HEK293T (cell line): Measurements from ENCODE around the gene FBXO33.

Experiments
- ARNT ChIP-seq: fragments of 450-650 bp; IDR thresholded peaks from 2 replicates; pipeline ENCODE4 v1.6.1; 2017; ENCODE audit warnings: mild to moderate bottlenecking
- BHLHE40 ChIP-seq: fragments of 450-650 bp; IDR thresholded peaks from 2 replicates; pipeline ENCODE4 v1.6.1; 2016; ENCODE audit warnings: mild to moderate bottlenecking, moderate library complexity, borderline replicate concordance
- CTBP1 ChIP-seq: fragments of 450-650 bp; IDR thresholded peaks from 2 replicates; pipeline ENCODE4 v1.6.1; 2016; ENCODE audit warnings: borderline replicate concordance
- ELF4 ChIP-seq: fragments of 450-650 bp; IDR thresholded peaks from 2 replicates; pipeline ENCODE4 v1.6.1; 2017; ENCODE audit warnings: antibody characterized with exemption
- FOXM1 ChIP-seq: fragments of 450-650 bp; IDR thresholded peaks from 2 replicates; pipeline ENCODE4 v1.6.1; 2017; ENCODE audit warnings: mild to moderate bottlenecking, borderline replicate concordance
- HDGF ChIP-seq: fragments of 450-650 bp; IDR thresholded peaks from 2 replicates; pipeline ENCODE4 v1.6.1; 2017; ENCODE audit warnings: antibody characterized with exemption, borderline replicate concordance
- LEF1 ChIP-seq: fragments of 450-650 bp; IDR thresholded peaks from 2 replicates; pipeline ENCODE4 v1.6.1; 2017; ENCODE audit warnings: mild to moderate bottlenecking, borderline replicate concordance
- SP1 ChIP-seq: fragments of 450-650 bp; IDR thresholded peaks from 2 replicates; pipeline ENCODE4 v1.6.1; 2017
- SUZ12 ChIP-seq: fragments of 450-650 bp; IDR thresholded peaks from 2 replicates; pipeline ENCODE4 v1.6.1; 2016; ENCODE audit warnings: mild to moderate bottlenecking
- TARDBP ChIP-seq: fragments of 450-650 bp; IDR thresholded peaks from 2 replicates; pipeline ENCODE4 v1.6.1; 2016
- ZNF384 ChIP-seq: fragments of 450-650 bp; IDR thresholded peaks from 2 replicates; pipeline ENCODE4 v1.6.1; 2016
- TF ChIP-seq, protein P1 (sequence below): fragments of 450-650 bp; IDR thresholded peaks from 2 replicates; pipeline ENCODE4 v1.6.1; 2016

DNA sequence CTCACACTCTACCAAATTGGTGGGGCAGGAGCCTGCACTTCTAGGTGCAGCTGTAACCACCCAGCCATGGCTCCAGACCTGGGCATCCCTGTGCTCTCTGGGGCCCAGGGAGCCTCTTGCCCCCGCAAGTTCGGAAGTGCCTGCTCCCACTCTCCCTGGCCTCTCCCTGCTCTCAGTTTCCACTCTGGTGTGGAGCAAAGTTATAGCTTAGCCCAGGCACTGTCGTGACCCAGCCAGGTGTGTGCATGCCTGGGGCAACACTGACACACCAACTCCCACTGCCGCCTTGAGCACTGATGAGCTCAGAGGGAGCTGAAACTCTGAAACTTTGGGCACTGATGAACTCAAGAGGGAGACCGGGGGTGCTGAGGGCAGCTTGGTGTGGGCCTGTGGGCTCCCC is 8.7 kb upstream of the FBXO33 start:
- TF ChIP-seq SP1 (no peak), BHLHE40 (no peak), ELF4 (no peak), FOXM1 (no peak), HDGF (no peak), LEF1 (no peak), CTBP1 (no peak), ARNT (no peak), TARDBP (no peak), SUZ12 (no peak), ZNF384 (no peak)
- TF ChIP-seq, protein P1, sequence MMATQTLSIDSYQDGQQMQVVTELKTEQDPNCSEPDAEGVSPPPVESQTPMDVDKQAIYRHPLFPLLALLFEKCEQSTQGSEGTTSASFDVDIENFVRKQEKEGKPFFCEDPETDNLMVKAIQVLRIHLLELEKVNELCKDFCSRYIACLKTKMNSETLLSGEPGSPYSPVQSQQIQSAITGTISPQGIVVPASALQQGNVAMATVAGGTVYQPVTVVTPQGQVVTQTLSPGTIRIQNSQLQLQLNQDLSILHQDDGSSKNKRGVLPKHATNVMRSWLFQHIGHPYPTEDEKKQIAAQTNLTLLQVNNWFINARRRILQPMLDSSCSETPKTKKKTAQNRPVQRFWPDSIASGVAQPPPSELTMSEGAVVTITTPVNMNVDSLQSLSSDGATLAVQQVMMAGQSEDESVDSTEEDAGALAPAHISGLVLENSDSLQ: no peak
